T-cell (primary cell): Measurements from ENCODE around the gene MFAP5. TPM values are rescaled to one million over a fixed set of nuclear protein-coding genes. Genes with fewer than 3 reads are reported as not detected.

Experiments
- ATAC-seq, 4 experiments: fragments of 200-7000 bp in 3 of 4; fragments of 150-1000 bp in 1 of 4; cut with Tn5 transposase; replicated peaks in 1 of 4; 1 replicate in 3 of 4; 2 replicates in 1 of 4; pipeline ENCODE4 v1.10.0; 2021; ENCODE audit warnings: moderate library complexity in 3 of 4, mild to moderate bottlenecking in 2 of 4, moderate number of reproducible peaks in 1 of 4
- CTCF ChIA-PET, 2 donors: fragments of 300-600 bp; sonication (Branson Sonifier 250); formaldehyde crosslinking; loops; one replicate each; lab custom pipeline; 2022; ENCODE audit warnings: antibody characterized with exemption in 2 of 2; lab: Charles Lee
- POLR2A ChIA-PET, 2 donors: fragments of 300-600 bp; sonication (Branson Sonifier 250); formaldehyde crosslinking; loops; one replicate each; lab custom pipeline; 2022; ENCODE audit warnings: antibody characterized with exemption in 2 of 2; lab: Charles Lee
- DNase-seq, 35 experiments: peaks; one replicate each; pipeline versions ENCODE4 v3.0.0 to v3.0.0-alpha.2; 2013 to 2023
- H3K27ac ChIP-seq: one replicate; pipeline ENCODE4 v1.5.1; 2013; ENCODE audit warnings: low read length
- H3K27me3 ChIP-seq, 2 experiments: replicated peaks in 1 of 2; 1 replicate in 1 of 2; 2 replicates in 1 of 2; pipeline versions ENCODE4 v1.6.1 to v1.7.0; 2013; ENCODE audit warnings: low read length in 1 of 2, mixed read lengths in 1 of 2; ENCODE audit not compliant: control insufficient read depth in 2 of 2, insufficient read depth in 2 of 2; ENCODE audit errors: extremely low read depth in 1 of 2
- H3K36me3 ChIP-seq, 2 donors: 1 replicate in 1 of 2; 2 replicates in 1 of 2; pipeline versions ENCODE4 v1.6.1 to v1.7.0; 2013; ENCODE audit warnings: low read length in 1 of 2; ENCODE audit not compliant: control insufficient read depth in 2 of 2, insufficient read depth in 1 of 2; ENCODE audit errors: extremely low read depth in 1 of 2
- H3K4me1 ChIP-seq, 2 experiments: 1 replicate in 1 of 2; 2 replicates in 1 of 2; pipeline versions ENCODE4 v1.6.1 to v1.7.0; 2013; ENCODE audit warnings: low read length in 2 of 2, mixed read lengths in 1 of 2; ENCODE audit not compliant: insufficient read depth in 2 of 2, control insufficient read depth in 1 of 2; ENCODE audit errors: extremely low read depth in 1 of 2
- H3K4me3 ChIP-seq, 2 donors: 1 replicate in 1 of 2; 2 replicates in 1 of 2; pipeline versions ENCODE4 v1.5.1 to v1.7.0; 2013; ENCODE audit warnings: mild to moderate bottlenecking in 2 of 2, low read length in 1 of 2, moderate library complexity in 1 of 2; ENCODE audit not compliant: control insufficient read depth in 1 of 2; ENCODE audit errors: extremely low read depth in 1 of 2
- H3K9me3 ChIP-seq: 2 replicates; pipeline ENCODE4 v1.7.0; 2013
- H3K27ac Mint-ChIP-seq, 2 donors: one replicate each; pipeline ENCODE4 v1.8.0; 2020 to 2021; ENCODE audit warnings: mild to moderate bottlenecking in 2 of 2, mixed read lengths in 2 of 2
- H3K27me3 Mint-ChIP-seq, 2 donors: one replicate each; pipeline ENCODE4 v1.8.0; 2021 to 2022; ENCODE audit warnings: mixed read lengths in 2 of 2
- H3K36me3 Mint-ChIP-seq: one replicate; pipeline ENCODE4 v1.8.0; 2021; ENCODE audit warnings: mixed read lengths
- H3K4me1 Mint-ChIP-seq, 3 donors: one replicate each; pipeline ENCODE4 v1.8.0; 2020 to 2022; ENCODE audit warnings: mixed read lengths in 3 of 3, mild to moderate bottlenecking in 1 of 3
- H3K4me3 Mint-ChIP-seq, 3 donors: one replicate each; pipeline ENCODE4 v1.8.0; 2020 to 2022; ENCODE audit warnings: mild to moderate bottlenecking in 3 of 3, mixed read lengths in 3 of 3, moderate library complexity in 3 of 3
- H3K9me3 Mint-ChIP-seq, 3 donors: one replicate each; pipeline ENCODE4 v1.8.0; 2020 to 2022; ENCODE audit warnings: mixed read lengths in 3 of 3
- WGBS: methylation state at CpG from one replicate; pipeline ENCODE4 v1.1.5; 2013; ENCODE audit warnings: missing lambda C conversion rate; ENCODE audit not compliant: insufficient coverage; 5-methylcytosine and 5-hydroxymethylcytosine counted together
- total RNA-seq, 35 experiments: library from RNA in 6 of 35; stranded (reverse) in 6 of 35; fragments of 120-200 nt in 1 of 35; gene quantifications; one replicate each; pipeline versions ENCODE4 v1.2.1 to v1.2.4 and lab custom pipeline; 2013 to 2026

Gene MFAP5
- total RNA-seq, 5 donors from 2014 or later (not counting 1 experiment from before 2014, with no cell fraction given): not detected

DNA sequence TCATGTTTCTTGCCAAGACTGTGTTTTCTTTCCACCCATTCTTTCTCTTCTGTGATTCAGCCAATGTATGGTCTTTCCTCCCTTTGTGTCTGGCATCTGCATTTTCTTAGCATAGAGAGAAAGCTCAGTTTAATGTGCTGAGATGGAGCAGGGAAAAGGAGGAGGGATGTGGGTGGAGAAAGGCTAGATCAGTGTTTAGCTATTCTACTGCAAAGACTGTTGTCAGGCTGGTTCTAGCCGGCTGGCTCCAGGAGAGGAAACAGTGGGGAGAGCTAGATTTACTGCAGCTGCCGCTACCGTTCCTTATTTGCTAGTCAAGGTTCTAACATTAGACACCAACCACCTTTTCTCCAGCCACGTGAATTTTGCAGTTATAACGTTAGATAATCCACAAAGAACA, 29.9 kb upstream of the MFAP5 start:
- no peak for ATAC-seq
- 60% methylated on average over 2 of the region's 5 CpGs for WGBS

DNA sequence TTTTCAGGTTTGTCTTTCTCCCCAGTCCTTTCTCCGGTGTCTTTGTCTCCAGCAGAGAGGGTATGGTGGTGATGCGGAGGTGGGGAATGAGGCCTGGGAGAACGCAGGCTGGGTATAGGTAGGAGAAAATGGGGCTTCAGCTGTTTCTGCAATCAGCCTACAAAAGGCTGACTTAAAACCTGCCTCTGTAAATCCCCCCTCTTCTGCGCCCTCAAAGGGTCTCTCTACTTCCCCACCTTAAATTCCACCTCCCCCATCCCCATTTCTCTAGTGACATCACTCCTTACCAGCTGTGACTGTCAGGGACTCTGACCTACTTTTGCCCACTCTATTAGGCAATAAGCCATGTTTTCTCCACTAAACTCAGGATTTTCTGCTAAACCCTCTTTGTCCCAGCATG, 27.1 kb upstream of the MFAP5 start:
- no peak overlapping the region for H3K4me3 Mint-ChIP-seq
- 38% methylated on average over 1 of the region's 4 CpGs for WGBS
- Histone ChIP-seq H3K27me3 (no peaks in the 10 kb centered on the region), H3K36me3 (no peaks in the 10 kb centered on the region), H3K4me3 (no peak overlapping the region), H3K27ac (no peak overlapping the region), H3K9me3 (no peaks in the 10 kb centered on the region), H3K4me1 (peaks cover 5 to 17% of the 10 kb centered on the region in 2 experiments)
- DNase-seq: no peak
- H3K4me1 Mint-ChIP-seq: peaks cover 12 to 16% (median 14%) of the 10 kb centered on the region in 3 donors
- no peaks in the 10 kb centered on the region for H3K27me3 Mint-ChIP-seq
- POLR2A ChIA-PET: no interaction called here
- CTCF ChIA-PET: no interaction called here
- H3K36me3 Mint-ChIP-seq: no peaks in the 10 kb centered on the region
- no peak overlapping the region for H3K27ac Mint-ChIP-seq
- no peaks in the 10 kb centered on the region for H3K9me3 Mint-ChIP-seq
- ATAC-seq: no peak

More for the DNA sequence above, 29.9 kb upstream of the MFAP5 start:
- peaks cover 9 to 17% of the 10 kb centered on the region in 2 experiments for H3K4me1 ChIP-seq
- peak in 2 of 35 experiments; percentile 15 to 20 for DNase-seq
- H3K4me1 Mint-ChIP-seq: peaks cover 17 to 26% (median 21%) of the 10 kb centered on the region in 3 donors
- H3K36me3 ChIP-seq: no peaks in the 10 kb centered on the region
- H3K27ac Mint-ChIP-seq: peak overlapping the region; percentile 28 to 59
- H3K27me3 ChIP-seq: no peaks in the 10 kb centered on the region
- H3K36me3 Mint-ChIP-seq: no peaks in the 10 kb centered on the region
- no peaks in the 10 kb centered on the region for H3K9me3 ChIP-seq
- H3K4me3 Mint-ChIP-seq: no peak overlapping the region
- H3K27ac ChIP-seq: no peak overlapping the region
- CTCF ChIA-PET: interaction anchor here in 1 of 2 donors (0.6 to 0.7 kb wide), 2 partner anchors 9 to 10 kb away, joined by 4 read pairs; no protein-coding TSS in a partner anchor
- no peak overlapping the region for H3K4me3 ChIP-seq
- H3K9me3 Mint-ChIP-seq: no peaks in the 10 kb centered on the region
- POLR2A ChIA-PET: interaction anchor here in 1 of 2 donors (0.8 kb wide), 1 partner anchor 1787 kb away, joined by 3 read pairs; no protein-coding TSS in a partner anchor
- H3K27me3 Mint-ChIP-seq: no peaks in the 10 kb centered on the region

DNA sequence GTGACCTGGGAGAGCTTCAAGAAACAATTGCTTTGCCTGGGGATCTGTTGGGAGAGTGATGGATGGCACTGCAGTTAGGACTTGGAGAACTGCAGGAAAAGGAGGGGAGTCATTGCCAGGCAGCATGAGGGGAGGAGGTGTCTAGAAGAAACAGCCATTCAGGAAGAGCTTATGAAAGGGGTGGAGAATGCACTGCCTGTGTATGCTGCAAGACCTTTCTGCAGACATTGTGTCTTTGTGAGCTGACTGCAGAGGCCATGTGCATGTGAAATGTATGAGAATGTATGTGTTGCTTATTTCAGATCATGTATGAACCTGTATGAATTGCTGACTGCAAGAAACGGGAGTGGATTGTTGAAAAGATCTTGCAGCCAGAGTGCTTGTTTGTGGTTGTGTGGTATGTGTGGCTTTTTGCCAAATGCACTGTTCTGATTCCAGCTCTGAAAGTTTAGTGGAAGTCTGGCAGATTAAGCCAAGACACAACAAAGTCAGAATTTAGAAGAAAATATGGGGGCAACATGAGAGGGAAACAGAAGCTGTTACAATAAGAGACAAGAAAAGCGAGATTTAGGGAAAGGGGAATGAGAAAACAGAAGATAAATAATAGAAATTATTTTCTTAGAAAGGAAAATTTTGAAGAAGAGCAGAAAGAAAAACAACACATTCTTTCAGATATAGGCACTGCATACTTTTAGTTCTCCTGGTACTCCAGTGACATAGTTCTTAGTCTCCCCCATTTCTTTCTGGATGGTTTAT, 25.4 kb upstream of the MFAP5 start:
- peaks cover 5 to 15% of the 10 kb centered on the region in 2 experiments for H3K4me1 ChIP-seq
- no peaks in the 10 kb centered on the region for H3K27me3 Mint-ChIP-seq
- H3K9me3 ChIP-seq: no peaks in the 10 kb centered on the region
- no peaks in the 10 kb centered on the region for H3K36me3 ChIP-seq
- no peaks in the 10 kb centered on the region for H3K9me3 Mint-ChIP-seq
- H3K4me3 Mint-ChIP-seq: no peak overlapping the region
- no peak overlapping the region for H3K27ac ChIP-seq
- 0% methylated on average over 1 of the region's 2 CpGs for WGBS
- ChIA-PET CTCF (interaction anchor here (0.5 to 1.7 kb wide), 4 partner anchors 131 to 365 kb away, joined by 3 to 6 read pairs (median 4); no protein-coding TSS in a partner anchor), POLR2A (no interaction called here)
- H3K4me3 ChIP-seq: no peak overlapping the region
- H3K27ac Mint-ChIP-seq: no peak overlapping the region
- no peaks in the 10 kb centered on the region for H3K27me3 ChIP-seq
- H3K36me3 Mint-ChIP-seq: no peaks in the 10 kb centered on the region
- DNase-seq (peak in 1 of 35 experiments; percentile 20), ATAC-seq (peak; percentile 48 to 61 (median 58))
- peaks cover 10 to 15% (median 12%) of the 10 kb centered on the region in 3 donors for H3K4me1 Mint-ChIP-seq

DNA sequence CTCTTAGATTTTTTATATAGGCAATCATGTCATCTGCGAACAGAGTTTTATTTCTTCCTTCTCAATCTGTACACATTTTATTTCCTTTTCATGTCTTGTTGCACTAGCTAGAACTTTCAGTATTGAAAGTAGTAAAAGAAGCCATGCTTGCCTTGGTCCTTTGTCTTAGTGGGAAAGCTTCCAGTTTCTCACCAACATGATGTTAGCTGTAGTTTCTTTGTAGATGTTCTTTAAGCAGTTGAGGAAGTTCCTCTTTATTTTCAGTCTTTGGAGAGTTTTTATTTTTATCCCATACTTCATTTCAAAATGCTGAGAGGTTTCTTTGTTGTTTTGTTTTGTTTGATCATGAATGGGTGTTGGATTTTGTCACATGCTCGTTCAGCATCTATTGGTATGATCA, 22.4 kb upstream of the MFAP5 start:
- H3K9me3 Mint-ChIP-seq: no peaks in the 10 kb centered on the region

DNA sequence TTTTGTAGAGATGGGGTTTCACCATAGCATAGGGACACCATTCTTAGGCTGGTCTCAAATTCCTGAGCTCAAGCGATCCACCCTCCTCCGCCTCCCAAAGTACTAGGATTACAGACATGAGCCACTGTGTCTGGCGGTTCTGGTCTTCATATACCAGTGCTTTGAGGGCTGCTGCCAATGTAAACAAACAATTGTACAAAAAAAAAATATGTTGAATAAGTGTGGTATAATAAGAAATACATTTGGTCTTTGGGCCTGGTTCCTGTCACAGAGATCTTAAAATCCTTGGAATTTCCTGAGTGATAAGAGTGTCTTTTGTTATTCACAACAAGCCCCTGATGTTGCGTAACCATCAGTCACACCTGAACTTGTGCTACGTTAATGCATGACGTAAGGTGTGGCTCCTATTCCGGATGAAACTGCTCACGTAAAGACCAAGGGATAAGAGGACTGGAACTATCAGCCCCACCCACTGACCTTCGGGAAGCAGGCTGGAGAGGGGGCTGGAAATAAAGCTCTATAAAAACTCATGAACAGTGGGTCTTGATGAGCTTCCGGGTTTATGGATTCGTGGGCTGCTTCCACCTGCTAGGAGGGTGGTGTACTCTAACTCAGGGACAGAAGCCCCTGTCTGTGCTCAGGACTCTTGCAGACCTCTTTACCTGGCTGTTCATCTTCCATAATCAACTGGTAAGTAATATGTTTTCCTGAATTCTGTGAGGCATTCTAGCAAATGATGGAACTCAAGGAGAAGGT, 18.7 kb upstream of the MFAP5 start:
- Histone ChIP-seq H3K27me3 (peaks cover 0 to 9% of the 10 kb centered on the region in 2 experiments), H3K36me3 (no peaks in the 10 kb centered on the region), H3K9me3 (no peaks in the 10 kb centered on the region), H3K4me3 (no peak overlapping the region), H3K27ac (no peak overlapping the region), H3K4me1 (peaks cover 0 to 2% of the 10 kb centered on the region in 2 experiments)
- peaks cover 0 to 10% (median 4%) of the 10 kb centered on the region in 3 donors for H3K4me1 Mint-ChIP-seq
- no peak overlapping the region for H3K27ac Mint-ChIP-seq
- H3K4me3 Mint-ChIP-seq: no peak overlapping the region
- ChIA-PET POLR2A (no interaction called here), CTCF (interaction anchor here (0.6 to 1.9 kb wide), 10 partner anchors 11 to 369 kb away, joined by 3 to 10 read pairs (median 6); no protein-coding TSS in a partner anchor)
- DNase-seq (no peak), ATAC-seq (no peak)
- 86% methylated on average over 5 of the region's 11 CpGs for WGBS
- no peaks in the 10 kb centered on the region for H3K9me3 Mint-ChIP-seq
- no peaks in the 10 kb centered on the region for H3K36me3 Mint-ChIP-seq
- peaks cover 0 to 5% of the 10 kb centered on the region in 2 donors for H3K27me3 Mint-ChIP-seq

More for the DNA sequence above, 22.4 kb upstream of the MFAP5 start:
- no peak overlapping the region for H3K4me3 Mint-ChIP-seq
- H3K36me3 Mint-ChIP-seq: no peaks in the 10 kb centered on the region
- 40% methylated on average over 1 of the region's 2 CpGs for WGBS
- no peaks in the 10 kb centered on the region for H3K9me3 ChIP-seq
- H3K27me3 Mint-ChIP-seq: peaks cover 0 to 5% of the 10 kb centered on the region in 2 donors
- H3K4me3 ChIP-seq: no peak overlapping the region
- ChIA-PET POLR2A (no interaction called here), CTCF (interaction anchor here (0.5 to 1.9 kb wide), 6 partner anchors 175 to 364 kb away, joined by 3 to 6 read pairs (median 3); no protein-coding TSS in a partner anchor)
- H3K27me3 ChIP-seq: peaks cover 0 to 9% of the 10 kb centered on the region in 2 experiments
- no peak overlapping the region for H3K27ac ChIP-seq
- no peak for DNase-seq
- peaks cover 6 to 7% of the 10 kb centered on the region in 2 experiments for H3K4me1 ChIP-seq
- peaks cover 4 to 10% (median 6%) of the 10 kb centered on the region in 3 donors for H3K4me1 Mint-ChIP-seq
- H3K27ac Mint-ChIP-seq: no peak overlapping the region
- no peak for ATAC-seq
- H3K36me3 ChIP-seq: no peaks in the 10 kb centered on the region

DNA sequence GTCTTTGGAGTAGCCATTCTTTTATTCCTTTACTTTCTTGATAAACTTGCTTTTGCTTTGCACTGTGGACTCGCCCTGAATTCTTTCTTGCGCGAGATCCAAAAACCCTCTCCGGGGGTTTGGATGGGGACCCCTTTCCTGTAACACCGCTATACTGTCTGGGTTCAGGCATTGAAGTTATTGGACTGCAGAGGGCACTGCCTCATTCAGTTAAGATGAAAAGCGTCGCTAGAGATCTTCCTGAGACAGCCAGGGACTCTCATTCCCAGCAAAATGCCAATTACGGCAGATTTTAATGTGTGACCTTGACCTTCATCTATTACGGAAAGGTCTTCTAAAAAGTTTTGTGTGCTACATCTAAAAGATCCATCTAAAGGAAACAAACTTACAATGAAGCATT, 17.9 kb upstream of the MFAP5 start:
- peaks cover 0 to 9% of the 10 kb centered on the region in 2 experiments for H3K27me3 ChIP-seq
- WGBS: 94% methylated on average over 3 of the region's 9 CpGs
- no peaks in the 10 kb centered on the region for H3K36me3 Mint-ChIP-seq
- ChIA-PET POLR2A (no interaction called here), CTCF (interaction anchor here in 1 of 2 donors (1.2 to 1.9 kb wide), 3 partner anchors 180 to 370 kb away, joined by 6 to 10 read pairs (median 7); no protein-coding TSS in a partner anchor)
- no peak overlapping the region for H3K4me3 ChIP-seq
- H3K4me1 ChIP-seq: peaks cover 0 to 2% of the 10 kb centered on the region in 2 experiments
- H3K27ac ChIP-seq: no peak overlapping the region
- no peak overlapping the region for H3K27ac Mint-ChIP-seq
- H3K27me3 Mint-ChIP-seq: peaks cover 0 to 5% of the 10 kb centered on the region in 2 donors
- DNase-seq: no peak
- ATAC-seq: no peak
- H3K9me3 ChIP-seq: no peaks in the 10 kb centered on the region
- no peaks in the 10 kb centered on the region for H3K9me3 Mint-ChIP-seq
- no peak overlapping the region for H3K4me3 Mint-ChIP-seq
- peaks cover 5 to 15% (median 6%) of the 10 kb centered on the region in 3 donors for H3K4me1 Mint-ChIP-seq
- H3K36me3 ChIP-seq: no peaks in the 10 kb centered on the region
